Neural cell (in vitro differentiated cells): ENCODE data around the gene TYROBP. TPM values are rescaled to one million over a fixed set of nuclear protein-coding genes. Genes with fewer than 3 reads are reported as not detected.

Source experiments
- H2AFZ ChIP-seq: fragments of 200-600, 300-800 bp; sonication (generic), shearing (Covaris generic); 2 replicates; pipeline ENCODE4 v1.6.0; 2014; ENCODE audit warnings: low read depth, mild to moderate bottlenecking, antibody characterized with exemption, low read length, moderate library complexity
- H3F3A ChIP-seq: fragments of 200-600 bp; shearing (Covaris generic); 2 replicates; pipeline ENCODE4 v1.6.1; 2016; ENCODE audit warnings: mild to moderate bottlenecking, moderate library complexity, mixed read lengths, antibody characterized with exemption, low read length; ENCODE audit not compliant: insufficient read depth, poor library complexity, severe bottlenecking
- H3K27ac ChIP-seq: fragments of 200-600, 300-800 bp; sonication (generic), shearing (Covaris generic); 2 replicates; pipeline ENCODE4 v1.5.1; 2014; ENCODE audit warnings: mild to moderate bottlenecking, low read length, moderate library complexity
- H3K27me3 ChIP-seq: fragments of 300-800, 200-600 bp; sonication (generic), shearing (Covaris generic); 2 replicates; pipeline ENCODE4 v1.6.0; 2014; ENCODE audit warnings: mild to moderate bottlenecking, low read depth, low read length, moderate library complexity; ENCODE audit not compliant: insufficient read depth
- H3K36me3 ChIP-seq: fragments of 300-800, 200-600 bp; sonication (generic), shearing (Covaris generic); 2 replicates; pipeline ENCODE4 v1.5.1; 2014; ENCODE audit warnings: mild to moderate bottlenecking, antibody characterized with exemption, low read length, moderate library complexity; ENCODE audit not compliant: insufficient read depth
- H3K4me2 ChIP-seq: fragments of 300-800, 200-600 bp; sonication (generic), shearing (Covaris generic); 2 replicates; pipeline ENCODE4 v1.6.0; 2014; ENCODE audit warnings: mild to moderate bottlenecking, low read length
- H3K4me3 ChIP-seq: fragments of 300-800, 200-600 bp; sonication (generic), shearing (Covaris generic); 2 replicates; pipeline ENCODE4 v1.5.1; 2014; ENCODE audit warnings: mild to moderate bottlenecking, low read length, moderate library complexity
- H3K79me2 ChIP-seq: fragments of 200-600 bp; shearing (Covaris generic); replicated peaks from 2 replicates; pipeline ENCODE4 v1.6.0; 2014; ENCODE audit warnings: mild to moderate bottlenecking, low read length, moderate library complexity; ENCODE audit not compliant: insufficient read depth
- H3K9ac ChIP-seq: fragments of 300-800, 200-600 bp; sonication (generic), shearing (Covaris generic); 2 replicates; pipeline ENCODE4 v1.6.1; 2016; ENCODE audit warnings: mild to moderate bottlenecking, low read length, mixed read lengths
- H3K9me2 ChIP-seq: fragments of 200-600 bp; shearing (Covaris generic); 2 replicates; pipeline ENCODE4 v1.6.1; 2016; ENCODE audit warnings: mild to moderate bottlenecking, low read length, mixed read lengths; ENCODE audit not compliant: insufficient read depth
- H3K9me3 ChIP-seq: fragments of 200-600, 300-800 bp; sonication (generic), shearing (Covaris generic); 2 replicates; pipeline ENCODE4 v1.6.1; 2016; ENCODE audit warnings: mild to moderate bottlenecking, mixed run types, low read length, moderate library complexity, mixed read lengths
- H4K20me1 ChIP-seq: fragments of 200-600 bp; shearing (Covaris generic); 2 replicates; pipeline ENCODE4 v1.6.1; 2016; ENCODE audit warnings: mild to moderate bottlenecking, mixed run types; ENCODE audit not compliant: insufficient read depth
- EP300 ChIP-seq: fragments of 450-650 bp; conservative IDR thresholded peaks from 2 replicates; pipeline ENCODE4 v1.6.1; 2014; ENCODE audit warnings: antibody characterized with exemption, mild to moderate bottlenecking, moderate library complexity; ENCODE audit not compliant: poor library complexity, severe bottlenecking
- EZH2 ChIP-seq: fragments of 200-600, 300-800 bp; shearing (Covaris generic), sonication (generic); IDR thresholded peaks from 2 replicates; pipeline ENCODE4 v1.6.1; 2014; ENCODE audit warnings: antibody characterized with exemption, low read length, borderline replicate concordance, mild to moderate bottlenecking; ENCODE audit not compliant: insufficient read depth, poor library complexity, severe bottlenecking
- MXI1 ChIP-seq: fragments of 450-650 bp; conservative IDR thresholded peaks from 2 replicates; pipeline ENCODE4 v1.6.1; 2014; ENCODE audit warnings: antibody characterized with exemption, mild to moderate bottlenecking; ENCODE audit not compliant: poor library complexity, severe bottlenecking
- POLR2AphosphoS5 ChIP-seq: IDR thresholded peaks from 2 replicates; pipeline ENCODE4 v1.6.1; 2012
- RAD21 ChIP-seq: fragments of 450-650 bp; conservative IDR thresholded peaks from 2 replicates; pipeline ENCODE4 v1.6.1; 2014; ENCODE audit warnings: antibody characterized with exemption, mild to moderate bottlenecking, moderate library complexity
- SMC3 ChIP-seq: fragments of 450-650 bp; conservative IDR thresholded peaks from 2 replicates; pipeline ENCODE4 v1.6.1; 2014; ENCODE audit warnings: antibody characterized with exemption, mild to moderate bottlenecking, moderate library complexity; ENCODE audit not compliant: poor library complexity
- TAF1 ChIP-seq: IDR thresholded peaks from 2 replicates; pipeline ENCODE4 v1.6.1; 2012; ENCODE audit warnings: low read depth
- polyA plus RNA-seq: library from polyadenylated mRNA; depleted of rRNA; stranded (reverse); fragments of >200 nt; gene quantifications from 2 replicates; pipeline ENCODE4 v1.2.3, GENCODE V29; 2014
- TF ChIP-seq, protein P1 (sequence below): IDR thresholded peaks from 2 replicates; pipeline ENCODE4 v1.6.1; 2012; ENCODE audit warnings: borderline replicate concordance
- TF ChIP-seq, protein P2 (sequence below): fragments of 450-650 bp; IDR thresholded peaks from 2 replicates; pipeline ENCODE4 v1.5.1; 2014; ENCODE audit warnings: antibody characterized with exemption, mild to moderate bottlenecking, moderate library complexity; ENCODE audit not compliant: poor library complexity, severe bottlenecking

The TYROBP gene
- polyA plus RNA-seq, 1 donor from 2014 or later, result not detected

DNA sequence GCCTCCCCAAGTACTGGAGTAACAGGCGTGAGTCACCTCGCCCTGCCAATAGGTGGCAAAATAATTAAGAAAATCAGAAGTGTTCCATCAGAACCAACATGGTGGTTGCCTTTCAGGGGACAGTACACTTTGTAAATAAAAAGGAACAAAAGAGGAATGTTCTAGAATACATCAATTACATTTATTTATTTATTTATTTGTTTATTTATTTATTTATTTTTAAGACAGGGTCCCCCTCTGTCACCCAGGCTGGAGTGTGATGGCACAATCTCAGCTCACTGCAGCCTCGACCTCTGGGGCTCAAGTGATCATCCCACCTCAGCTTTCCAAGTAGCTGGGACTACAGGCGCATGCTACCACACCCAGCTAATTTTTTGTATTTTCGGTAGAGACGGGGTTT is 12.9 kb upstream of the TYROBP start:
- H3K27me3 ChIP-seq, result no peaks in the 10 kb centered on the region
- no peak overlapping the region for H3K9ac ChIP-seq
- H3K79me2 ChIP-seq, result no peaks in the 10 kb centered on the region
- H2AFZ ChIP-seq, result no peak overlapping the region
- H4K20me1 ChIP-seq, result no peaks in the 10 kb centered on the region
- H3K36me3 ChIP-seq, result no peaks in the 10 kb centered on the region
- no peaks in the 10 kb centered on the region for H3K9me3 ChIP-seq
- no peak for TF ChIP-seq RAD21
- no peak for TF ChIP-seq SMC3
- TF ChIP-seq EZH2, result no peak
- TF ChIP-seq, protein P1, sequence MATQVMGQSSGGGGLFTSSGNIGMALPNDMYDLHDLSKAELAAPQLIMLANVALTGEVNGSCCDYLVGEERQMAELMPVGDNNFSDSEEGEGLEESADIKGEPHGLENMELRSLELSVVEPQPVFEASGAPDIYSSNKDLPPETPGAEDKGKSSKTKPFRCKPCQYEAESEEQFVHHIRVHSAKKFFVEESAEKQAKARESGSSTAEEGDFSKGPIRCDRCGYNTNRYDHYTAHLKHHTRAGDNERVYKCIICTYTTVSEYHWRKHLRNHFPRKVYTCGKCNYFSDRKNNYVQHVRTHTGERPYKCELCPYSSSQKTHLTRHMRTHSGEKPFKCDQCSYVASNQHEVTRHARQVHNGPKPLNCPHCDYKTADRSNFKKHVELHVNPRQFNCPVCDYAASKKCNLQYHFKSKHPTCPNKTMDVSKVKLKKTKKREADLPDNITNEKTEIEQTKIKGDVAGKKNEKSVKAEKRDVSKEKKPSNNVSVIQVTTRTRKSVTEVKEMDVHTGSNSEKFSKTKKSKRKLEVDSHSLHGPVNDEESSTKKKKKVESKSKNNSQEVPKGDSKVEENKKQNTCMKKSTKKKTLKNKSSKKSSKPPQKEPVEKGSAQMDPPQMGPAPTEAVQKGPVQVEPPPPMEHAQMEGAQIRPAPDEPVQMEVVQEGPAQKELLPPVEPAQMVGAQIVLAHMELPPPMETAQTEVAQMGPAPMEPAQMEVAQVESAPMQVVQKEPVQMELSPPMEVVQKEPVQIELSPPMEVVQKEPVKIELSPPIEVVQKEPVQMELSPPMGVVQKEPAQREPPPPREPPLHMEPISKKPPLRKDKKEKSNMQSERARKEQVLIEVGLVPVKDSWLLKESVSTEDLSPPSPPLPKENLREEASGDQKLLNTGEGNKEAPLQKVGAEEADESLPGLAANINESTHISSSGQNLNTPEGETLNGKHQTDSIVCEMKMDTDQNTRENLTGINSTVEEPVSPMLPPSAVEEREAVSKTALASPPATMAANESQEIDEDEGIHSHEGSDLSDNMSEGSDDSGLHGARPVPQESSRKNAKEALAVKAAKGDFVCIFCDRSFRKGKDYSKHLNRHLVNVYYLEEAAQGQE, result no peak
- no peak for TF ChIP-seq TAF1
- no peak for TF ChIP-seq MXI1
- TF ChIP-seq EP300, result no peak
- no peak for TF ChIP-seq POLR2AphosphoS5
- TF ChIP-seq, protein P2, sequence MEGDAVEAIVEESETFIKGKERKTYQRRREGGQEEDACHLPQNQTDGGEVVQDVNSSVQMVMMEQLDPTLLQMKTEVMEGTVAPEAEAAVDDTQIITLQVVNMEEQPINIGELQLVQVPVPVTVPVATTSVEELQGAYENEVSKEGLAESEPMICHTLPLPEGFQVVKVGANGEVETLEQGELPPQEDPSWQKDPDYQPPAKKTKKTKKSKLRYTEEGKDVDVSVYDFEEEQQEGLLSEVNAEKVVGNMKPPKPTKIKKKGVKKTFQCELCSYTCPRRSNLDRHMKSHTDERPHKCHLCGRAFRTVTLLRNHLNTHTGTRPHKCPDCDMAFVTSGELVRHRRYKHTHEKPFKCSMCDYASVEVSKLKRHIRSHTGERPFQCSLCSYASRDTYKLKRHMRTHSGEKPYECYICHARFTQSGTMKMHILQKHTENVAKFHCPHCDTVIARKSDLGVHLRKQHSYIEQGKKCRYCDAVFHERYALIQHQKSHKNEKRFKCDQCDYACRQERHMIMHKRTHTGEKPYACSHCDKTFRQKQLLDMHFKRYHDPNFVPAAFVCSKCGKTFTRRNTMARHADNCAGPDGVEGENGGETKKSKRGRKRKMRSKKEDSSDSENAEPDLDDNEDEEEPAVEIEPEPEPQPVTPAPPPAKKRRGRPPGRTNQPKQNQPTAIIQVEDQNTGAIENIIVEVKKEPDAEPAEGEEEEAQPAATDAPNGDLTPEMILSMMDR, result no peak
- no peaks in the 10 kb centered on the region for H3F3A ChIP-seq
- H3K27ac ChIP-seq, result no peak overlapping the region
- no peak overlapping the region for H3K4me2 ChIP-seq
- H3K9me2 ChIP-seq, result no peaks in the 10 kb centered on the region
- H3K4me3 ChIP-seq, result no peak overlapping the region

DNA sequence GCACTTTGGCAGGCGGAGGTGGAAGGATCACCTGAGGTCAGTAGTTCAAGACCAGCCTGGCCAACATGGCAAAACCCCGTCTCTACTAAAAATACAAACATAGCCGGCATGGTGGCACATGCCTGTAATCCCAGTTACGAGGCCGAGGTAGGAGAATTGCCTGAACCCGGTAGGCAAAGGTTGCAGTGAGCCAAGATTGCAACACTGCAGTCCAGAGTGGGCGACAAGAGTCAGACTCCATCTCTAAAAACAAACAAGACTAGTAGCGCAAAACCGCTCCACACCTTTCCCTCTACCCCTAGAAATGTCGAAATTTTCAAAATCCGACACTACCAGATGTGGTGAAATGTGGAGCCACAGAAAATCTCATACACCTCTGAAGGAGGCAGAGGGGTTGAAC is 11.2 kb upstream of the TYROBP start:
- no peak overlapping the region for H3K4me3 ChIP-seq
- no peaks in the 10 kb centered on the region for H3K9me2 ChIP-seq
- no peaks in the 10 kb centered on the region for H3K79me2 ChIP-seq
- H4K20me1 ChIP-seq, result no peaks in the 10 kb centered on the region
- no peak overlapping the region for H3K27ac ChIP-seq
- TF ChIP-seq EZH2, result no peak
- no peak for TF ChIP-seq MXI1
- no peak for TF ChIP-seq EP300
- TF ChIP-seq, protein P1, result no peak
- TF ChIP-seq RAD21, result no peak
- no peak for TF ChIP-seq POLR2AphosphoS5
- no peak for TF ChIP-seq TAF1
- TF ChIP-seq, protein P2, result no peak
- no peak for TF ChIP-seq SMC3
- H3K4me2 ChIP-seq, result no peak overlapping the region
- no peak overlapping the region for H2AFZ ChIP-seq
- H3K36me3 ChIP-seq, result no peaks in the 10 kb centered on the region
- H3K9ac ChIP-seq, result no peak overlapping the region
- no peaks in the 10 kb centered on the region for H3K9me3 ChIP-seq
- no peaks in the 10 kb centered on the region for H3F3A ChIP-seq
- no peaks in the 10 kb centered on the region for H3K27me3 ChIP-seq
